NOMO-1 treated with dmso at 0.1 percent for 144 hours (cell line): ENCODE results near the gene ACTL7A.
"Not testable (repeated sequence)": the region's sequence is repeated elsewhere in the genome, so short reads cannot be mapped to it uniquely, and the experiment has no call there.

ENCODE experiments used
- DNase-seq: peaks from one replicate; lab custom pipeline; 2025; ENCODE audit not compliant: unreplicated experiment; lab: John Stamatoyannopoulos, UW

The ACTL7A gene

DNA sequence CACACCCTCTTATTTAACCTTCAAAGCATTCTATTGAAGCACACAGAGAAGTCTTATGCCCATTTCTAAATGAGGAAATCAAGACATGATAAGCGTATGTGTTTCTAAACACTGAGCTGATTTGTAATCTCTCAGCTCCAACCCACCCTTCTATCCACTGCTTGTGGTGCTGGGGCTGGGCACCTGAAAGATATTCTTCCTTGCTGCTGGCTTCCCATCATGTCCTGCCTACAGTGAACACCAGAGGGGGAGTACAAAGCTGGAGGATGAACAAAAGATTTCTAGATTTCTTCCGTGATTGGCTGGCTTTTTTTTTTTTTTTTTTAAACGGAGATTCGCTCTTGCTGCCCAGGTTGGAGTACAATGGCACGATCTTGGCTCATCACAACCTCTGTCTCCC lies 14.4 kb downstream of the ACTL7A start:
- DNase-seq: no peak

DNA sequence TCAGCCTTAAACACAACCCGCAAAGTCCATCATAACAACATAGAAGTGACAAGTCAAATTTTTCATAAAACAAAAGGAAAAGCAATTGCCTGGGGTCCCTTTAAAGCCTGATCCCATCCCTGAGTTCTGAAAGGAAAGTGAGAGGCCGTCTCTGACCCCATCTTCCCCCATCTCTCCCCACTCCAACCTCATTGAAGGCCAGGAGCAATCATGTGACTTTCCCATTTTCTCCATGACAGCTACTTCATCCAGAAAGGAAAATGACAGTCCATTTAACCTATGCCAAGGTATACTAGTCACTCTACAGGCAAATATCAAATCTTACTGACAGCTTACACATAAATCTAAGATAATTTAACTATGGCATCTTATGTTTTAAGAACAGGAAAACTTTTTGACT lies 15.5 kb downstream of the ACTL7A start:
- no peak for DNase-seq

DNA sequence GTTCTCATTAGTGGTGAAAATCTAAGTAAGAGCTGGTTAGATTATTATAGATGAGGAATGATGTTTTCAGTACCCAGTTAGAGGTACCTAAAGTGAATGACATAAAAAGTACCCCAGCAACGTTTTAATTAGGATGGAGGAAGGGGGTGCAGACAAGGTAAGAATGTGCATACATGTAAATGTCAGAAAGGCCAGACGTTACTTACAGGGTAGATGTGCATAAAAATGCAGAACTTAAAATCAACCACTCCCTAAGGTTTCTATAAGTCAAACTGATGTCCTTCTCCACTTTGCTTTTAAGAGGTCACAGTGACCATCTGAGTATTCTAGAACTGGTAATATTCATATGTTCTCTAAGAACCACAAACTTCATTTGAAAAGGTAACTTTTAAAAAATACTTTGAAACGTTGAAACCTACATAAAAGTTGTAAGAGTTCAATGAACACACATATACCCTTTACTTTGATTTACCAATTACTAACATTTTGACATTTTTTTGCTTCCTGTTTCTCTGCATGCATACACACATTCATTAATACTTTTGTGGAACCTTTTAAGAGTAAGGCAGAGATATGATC lies 18.8 kb downstream of the ACTL7A start:
- no peak for DNase-seq

DNA sequence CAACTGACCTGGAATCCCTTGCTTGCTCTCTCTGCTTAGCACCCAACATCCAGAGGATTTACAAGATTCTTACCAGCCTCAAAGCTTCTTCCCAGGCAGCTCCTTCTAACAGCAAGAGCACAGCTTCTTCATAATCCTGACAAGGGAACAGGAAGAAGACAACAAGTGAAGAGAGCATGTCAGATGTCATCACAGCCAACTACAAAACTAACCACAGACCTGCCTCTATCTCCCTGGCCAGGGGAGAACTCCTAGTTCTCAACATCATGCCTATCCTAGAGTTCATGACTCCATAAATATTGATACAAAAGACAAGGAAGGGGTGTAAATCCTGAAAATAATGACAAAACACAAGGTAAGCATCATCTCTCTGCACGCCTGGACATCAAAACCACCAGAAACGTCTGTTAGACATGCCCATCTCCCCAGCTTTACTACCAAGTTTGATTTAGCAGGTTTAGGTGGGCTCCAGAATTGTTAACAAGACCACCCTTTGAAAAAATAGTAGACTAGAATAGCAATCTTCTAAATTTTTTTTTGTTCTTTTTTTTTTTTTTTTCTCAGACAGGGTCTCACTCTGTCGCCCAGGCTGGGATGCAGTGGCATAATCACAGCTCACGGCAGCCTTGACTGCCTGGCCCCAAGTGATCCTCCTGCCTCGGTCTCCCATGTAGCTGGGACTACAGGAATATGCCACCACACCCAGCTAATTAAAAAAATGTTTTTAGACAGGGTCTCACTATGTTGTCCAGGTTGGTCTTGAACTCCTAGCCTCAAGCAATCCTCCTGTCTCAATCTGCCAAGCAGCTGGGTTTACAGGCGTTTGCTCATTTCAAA lies 20.2 kb downstream of the ACTL7A start:
- DNase-seq: no peak

DNA sequence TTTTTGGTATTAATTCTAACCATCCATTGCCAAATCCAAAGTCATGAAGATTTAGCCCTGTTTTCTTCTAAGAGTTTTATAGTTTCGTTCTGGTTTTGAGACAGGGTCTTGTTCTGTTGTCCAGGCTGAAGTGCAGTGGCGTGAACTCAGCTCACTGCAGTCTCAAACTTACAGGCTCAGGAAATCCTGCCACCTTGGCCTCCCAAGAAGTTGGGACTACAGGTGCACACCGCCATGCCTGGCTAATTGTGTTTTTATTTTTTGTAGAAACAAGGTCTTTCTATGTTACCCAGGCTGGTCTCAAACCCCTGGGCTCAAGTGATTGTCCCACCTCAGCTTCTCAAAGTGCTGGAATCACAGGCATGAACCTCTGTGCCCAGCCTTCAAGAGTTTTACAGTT lies 21.0 kb downstream of the ACTL7A start:
- DNase-seq: no peak

DNA sequence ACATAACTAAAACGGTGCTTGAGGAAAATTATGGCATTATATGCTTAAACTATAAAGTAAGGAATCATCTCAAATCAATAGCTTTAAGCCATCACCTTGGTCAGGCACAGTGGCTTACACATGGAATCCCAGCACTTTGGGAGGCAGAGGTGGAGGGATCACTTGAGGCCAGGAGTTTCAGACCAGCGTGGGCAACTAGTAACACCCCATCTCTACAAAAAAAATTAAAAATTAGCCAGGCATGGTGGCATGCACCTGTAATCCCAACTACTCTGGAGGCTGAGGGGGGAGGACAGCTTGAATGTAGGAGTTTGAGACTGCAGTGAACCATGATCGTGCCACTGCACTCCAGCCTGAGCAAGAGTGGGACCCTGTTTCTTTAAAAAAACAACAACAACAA lies 22.6 kb downstream of the ACTL7A start:
- no peak for DNase-seq

DNA sequence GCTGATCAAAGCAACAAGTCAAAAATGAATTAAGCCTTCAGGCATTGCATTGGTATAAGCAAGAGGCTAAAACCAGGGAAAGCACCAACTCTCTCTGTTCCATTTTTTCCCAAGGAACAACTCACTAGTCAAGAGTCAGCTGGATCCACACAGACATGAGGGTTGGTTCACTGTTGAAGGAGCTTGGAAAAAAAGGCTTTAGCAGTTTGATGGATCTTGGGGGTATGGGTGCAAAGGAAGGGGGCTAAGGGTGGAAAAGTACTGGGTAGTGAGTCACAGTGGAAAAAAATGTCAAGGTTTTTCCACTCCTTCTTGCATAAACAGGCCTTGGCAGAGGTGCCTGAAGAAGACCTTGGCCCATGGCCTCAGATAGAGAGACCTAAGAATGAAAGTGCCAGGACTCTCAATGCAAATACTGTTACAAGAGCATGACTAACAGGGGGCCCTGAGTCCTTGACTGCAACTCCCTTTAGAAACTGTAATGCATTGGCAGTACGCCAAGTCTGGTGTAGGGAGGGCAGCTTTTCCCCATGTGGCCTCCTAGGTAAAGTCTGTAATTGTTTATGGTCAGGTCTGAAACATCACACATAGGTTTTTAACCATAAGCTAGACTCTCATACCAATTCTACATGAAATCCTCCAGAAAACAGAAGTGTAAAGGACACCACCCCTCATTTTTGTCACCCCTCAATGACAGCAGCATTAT lies 23.7 kb downstream of the ACTL7A start:
- DNase-seq: no peak

DNA sequence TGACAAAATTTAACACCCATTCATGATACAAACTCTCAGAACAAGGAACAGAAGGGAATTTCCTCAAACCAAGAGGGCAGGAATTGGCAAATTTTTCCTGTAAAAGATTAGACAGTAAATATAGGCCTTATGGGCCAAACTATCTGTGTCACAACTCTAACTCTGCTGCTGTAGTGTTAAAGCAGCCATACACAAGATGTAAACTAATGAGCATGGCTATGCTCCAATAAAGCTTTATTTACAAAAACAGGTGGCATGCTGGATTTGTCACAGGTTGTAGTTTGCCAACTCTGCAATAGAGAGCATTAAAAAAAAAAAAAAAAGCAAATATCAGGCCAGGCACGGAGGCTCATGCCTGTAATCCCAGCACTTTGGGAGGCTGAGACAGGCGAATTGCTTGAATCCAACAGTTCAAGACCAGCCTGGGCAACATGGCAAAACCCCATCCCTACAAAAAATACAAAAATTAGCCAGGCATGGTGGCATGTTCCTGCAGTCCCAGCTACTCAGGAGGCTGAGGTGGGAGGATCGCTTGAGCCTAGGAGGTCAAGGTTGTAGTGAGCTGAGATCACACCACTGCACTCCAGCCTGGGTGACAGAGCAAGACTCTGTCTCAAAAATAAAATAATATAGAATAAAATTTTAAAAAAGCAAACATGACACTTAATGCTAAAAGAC lies 24.7 kb downstream of the ACTL7A start:
- DNase-seq: not testable (repeated sequence)

DNA sequence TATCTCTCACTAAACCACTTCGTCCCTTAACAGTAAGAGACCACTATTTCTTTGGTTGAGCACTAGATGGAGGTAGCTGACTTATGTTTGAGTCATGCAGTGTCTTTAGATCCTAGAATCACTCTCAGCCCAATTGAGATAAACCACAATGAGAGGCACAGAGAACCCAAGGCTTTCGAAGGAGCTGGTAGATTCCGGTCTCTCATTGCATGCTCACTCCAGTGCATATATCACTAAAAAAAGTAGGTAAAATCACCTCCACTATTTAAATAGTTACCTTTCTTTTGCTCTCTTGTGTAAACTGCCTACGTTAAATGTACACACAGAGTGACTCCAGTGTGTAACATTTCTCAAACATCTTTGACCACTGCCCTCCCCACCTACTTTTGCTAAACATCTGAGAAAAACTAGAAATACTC lies 27.6 kb downstream of the ACTL7A start:
- DNase-seq: no peak

DNA sequence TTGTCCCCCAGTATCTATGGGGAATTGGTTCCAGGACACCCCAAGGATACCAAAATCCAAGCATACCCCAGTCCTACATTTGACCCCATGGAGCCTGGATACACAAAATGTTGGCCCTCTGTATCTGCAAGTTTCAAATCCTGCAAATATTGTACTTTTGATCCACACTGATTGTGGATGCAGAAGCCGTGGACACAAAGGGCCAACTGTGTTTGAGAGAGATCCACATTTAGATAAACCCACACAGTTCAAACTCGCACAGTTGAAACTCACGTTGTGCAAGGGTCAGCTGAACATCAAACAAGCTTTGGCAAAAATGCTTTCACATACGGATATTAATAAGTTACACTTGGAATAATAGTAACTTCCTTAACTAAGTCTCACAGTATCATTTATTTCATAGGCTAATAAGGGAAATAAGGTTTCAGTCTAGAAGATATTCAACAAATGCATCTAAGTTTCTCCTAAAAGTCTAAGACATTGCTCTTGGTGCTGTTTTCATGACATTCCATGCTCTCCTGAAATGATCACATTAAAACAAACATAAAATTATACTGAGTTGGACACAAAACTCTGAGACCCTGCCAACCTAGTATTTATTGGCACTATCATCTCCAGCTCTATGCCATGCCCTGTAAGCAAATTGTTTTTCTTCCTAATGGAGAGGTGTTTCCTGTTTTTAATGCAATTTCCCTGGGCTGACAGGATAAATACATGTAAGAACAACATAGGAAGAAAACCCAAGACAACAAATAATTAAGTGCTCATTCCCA lies 32.3 kb downstream of the ACTL7A start:
- no peak for DNase-seq

DNA sequence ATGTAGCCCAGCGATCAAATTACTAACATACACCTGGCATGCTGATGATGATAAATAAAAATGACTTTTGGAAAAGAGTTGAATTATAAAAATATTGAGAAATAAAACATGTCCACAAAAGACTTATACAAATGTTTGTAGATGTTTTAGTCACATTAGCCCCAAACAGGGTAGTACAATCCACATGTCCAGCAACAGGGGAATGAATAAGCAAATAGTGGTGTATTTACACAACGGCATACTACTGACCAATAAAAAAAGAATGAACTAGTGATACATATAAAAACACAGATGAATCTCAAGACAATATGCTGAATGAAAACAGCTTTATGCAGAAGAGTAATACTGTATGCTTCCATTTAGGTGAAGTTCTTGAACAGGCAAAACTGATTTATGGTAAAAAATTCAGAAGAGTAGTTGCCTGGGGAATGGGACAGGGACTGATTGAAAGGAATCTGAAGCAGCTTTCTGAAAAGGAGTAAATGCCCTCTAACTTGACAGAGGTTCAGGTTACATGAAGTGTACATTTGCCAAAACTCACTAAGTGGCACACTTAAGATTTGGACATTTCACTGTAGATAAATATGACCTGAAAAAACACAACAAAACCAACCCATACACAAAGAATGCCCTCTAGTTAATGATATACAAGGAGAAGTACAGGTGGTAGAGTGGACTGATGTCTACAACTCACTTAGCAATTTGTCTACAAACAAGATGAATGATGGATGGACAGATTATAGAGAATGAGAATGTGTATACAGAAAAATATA lies 35.4 kb downstream of the ACTL7A start:
- no peak for DNase-seq

DNA sequence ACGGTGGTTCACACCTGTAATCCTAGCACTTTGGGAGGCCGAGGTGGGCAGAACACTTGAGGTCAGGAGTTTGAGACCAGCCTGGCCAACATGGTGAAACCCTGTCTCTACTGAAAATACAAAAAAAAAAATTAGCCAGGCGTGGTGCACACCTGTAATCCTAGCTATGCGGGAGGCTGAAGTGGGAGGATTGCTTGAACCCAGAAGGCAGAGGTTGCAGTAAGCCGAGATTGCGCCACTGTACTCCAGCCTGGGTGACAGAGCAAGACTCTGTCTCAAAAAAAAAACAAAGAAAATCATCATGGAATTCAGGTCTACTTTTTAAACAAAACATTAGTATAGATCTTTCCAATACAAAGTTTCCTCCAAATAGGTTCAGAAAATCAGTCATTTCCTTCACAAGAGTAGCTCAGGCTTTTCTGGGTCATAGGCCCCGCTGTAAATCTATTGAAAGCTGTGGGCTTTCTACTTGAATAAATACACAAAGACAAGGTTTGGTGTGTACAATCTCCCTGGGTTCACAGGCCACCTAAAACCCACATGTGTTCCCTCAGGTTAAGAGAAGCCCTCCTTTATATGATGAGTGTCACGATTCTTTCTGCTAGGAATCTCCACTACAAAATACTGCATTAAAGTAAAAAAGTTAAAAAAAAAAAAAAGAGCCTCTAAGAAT lies 37.1 kb downstream of the ACTL7A start:
- DNase-seq: not testable (repeated sequence)

DNA sequence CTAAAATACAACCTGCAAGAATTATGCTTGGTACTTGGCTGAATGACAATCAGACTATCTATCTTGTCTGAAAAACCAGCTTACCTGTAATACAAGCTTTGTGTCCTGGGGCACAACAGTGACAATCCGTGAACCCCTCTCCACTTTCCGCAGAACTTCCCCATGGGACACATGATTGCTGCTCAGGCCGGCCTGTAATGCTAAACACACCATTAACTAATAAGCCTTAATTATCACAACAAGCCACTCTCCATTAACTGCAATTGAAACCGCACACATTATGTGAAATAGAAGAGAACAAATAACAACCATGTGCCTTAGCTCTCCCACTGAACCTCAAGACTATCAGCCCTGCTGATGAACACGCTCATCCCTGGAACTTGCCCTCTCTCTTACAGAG lies 38.1 kb downstream of the ACTL7A start:
- no peak for DNase-seq

DNA sequence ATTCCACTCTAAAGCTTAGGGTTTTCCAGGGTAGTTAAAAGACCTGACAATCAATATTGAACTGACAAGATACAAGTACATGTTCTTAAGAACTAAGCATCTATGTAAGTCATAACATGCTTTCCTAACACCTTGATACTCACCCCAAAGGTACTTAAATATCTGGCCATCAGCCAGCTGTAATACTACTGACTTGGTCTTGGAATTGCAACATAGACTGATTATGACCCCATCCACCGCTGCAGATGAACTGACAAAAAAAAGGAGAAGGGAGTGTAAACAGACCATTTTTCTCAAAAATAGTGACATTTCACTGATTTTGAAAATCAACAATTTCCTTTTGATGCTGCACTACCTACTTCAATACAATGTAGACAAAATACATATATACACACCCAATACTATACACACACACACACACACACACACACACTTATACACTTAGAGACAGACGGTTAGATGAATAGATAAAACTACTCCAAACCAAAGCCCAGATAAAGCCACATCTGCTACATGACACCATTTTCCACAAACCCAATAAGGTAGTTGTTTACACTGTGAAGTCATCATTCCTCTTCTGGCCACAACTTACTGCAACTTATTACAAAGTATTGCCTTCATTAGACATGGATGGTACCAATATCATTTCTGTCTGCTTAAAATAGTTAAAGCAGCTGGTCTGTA lies 41.5 kb downstream of the ACTL7A start:
- no peak for DNase-seq

DNA sequence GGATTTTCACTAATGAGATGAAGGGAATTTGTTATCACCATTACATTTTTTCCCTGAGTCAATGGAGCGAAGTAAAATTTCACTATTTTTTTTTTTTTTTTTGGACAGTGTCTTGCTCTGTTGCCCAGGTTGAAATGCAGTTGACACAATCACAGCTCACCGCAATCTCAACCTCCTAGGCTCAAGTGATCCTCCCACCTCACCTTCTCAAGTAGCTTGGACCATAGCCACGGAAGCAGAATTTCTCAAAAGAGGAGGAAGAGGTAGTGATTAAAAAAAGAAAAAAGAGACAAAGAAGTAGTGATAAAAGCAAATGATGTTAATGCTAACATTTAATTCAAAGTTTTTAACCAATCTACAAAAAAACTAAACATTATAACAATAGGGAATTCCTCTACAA lies 42.1 kb downstream of the ACTL7A start:
- DNase-seq: no peak

DNA sequence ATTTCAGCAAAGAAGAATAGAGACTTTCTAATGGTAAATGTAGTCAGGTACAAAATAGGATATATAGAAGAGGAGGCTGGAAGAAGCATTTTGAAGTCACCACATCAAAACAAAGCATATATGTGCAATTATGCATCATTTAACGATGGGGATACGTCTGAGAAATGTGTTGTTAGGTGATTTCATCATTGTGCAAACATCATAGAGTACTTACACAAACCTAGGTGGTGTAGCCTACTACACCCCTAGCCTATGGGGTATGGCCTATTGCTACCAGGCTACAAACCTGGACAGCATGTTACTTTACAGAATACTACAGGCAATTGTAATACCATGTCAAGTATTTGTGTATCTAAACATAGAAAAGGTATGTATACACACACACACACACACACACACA lies 43.4 kb downstream of the ACTL7A start:
- no peak for DNase-seq

DNA sequence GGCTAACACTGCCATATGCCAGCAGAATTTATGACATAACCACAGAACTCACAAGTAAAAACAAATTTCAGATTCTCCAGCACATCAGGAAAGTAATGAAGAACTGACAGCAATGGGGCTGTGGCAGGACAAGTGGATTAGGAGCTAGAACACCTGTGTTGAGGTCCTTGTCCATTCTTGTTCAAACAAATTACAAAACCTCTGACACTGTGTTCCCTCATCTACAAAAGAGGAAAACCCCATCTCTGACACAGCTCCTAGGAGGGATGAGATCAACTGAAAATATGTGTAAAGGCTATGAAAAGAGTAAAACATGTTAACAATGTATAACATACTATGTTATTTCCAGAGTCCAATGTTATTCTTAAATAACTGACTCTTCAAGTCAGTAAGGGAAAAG lies 48.3 kb downstream of the ACTL7A start:
- DNase-seq: no peak

DNA sequence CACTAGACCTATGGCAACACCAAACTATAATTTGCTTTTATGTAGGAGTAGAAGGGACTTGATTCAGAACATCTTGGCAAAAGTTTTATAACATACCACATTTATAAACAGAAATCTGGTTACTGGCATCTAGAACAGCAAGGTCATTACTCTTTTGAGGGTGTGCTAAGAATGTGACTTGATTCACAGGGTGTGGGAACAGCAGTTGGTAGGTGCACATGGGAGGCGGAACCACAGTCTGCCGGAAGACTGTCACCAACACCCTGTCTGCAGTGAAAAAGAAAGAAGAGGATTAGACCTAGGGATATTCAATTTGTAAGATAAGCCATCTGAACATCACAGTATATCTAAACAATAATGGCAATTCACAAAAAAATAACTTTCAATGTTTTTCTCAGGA lies 48.8 kb downstream of the ACTL7A start:
- DNase-seq: no peak

DNA sequence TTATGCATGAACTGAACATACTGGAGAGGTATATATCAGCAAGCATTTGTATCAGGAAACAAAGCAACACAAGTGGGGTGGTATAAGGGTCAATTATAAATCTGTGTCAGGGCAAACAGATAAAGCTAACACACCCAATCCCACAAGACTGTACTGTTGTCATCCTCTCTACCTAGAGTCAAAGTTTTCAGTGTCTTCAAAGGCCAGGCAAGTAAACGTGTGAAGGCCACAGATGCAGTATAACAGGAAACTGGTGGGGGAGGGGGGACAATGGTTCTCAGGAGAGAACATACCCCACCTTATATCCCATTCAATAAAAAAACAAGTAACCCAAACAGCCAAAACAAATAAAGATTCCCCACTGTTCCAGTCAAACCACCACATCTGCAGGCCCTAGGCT lies 49.8 kb downstream of the ACTL7A start:
- no peak for DNase-seq
